RPMI8226 (cell line): ENCODE results near the gene EPHA10.
A peak's percentile ranks its signal among the peaks of the same experiment; 100 is the strongest.
"Not testable (repeated sequence)": the region's sequence is repeated elsewhere in the genome, so short reads cannot be mapped to it uniquely, and the experiment has no call there.

ENCODE experiments used
- DNase-seq: peaks from one replicate; pipeline ENCODE4 v3.0.0-alpha.2; 2015

The EPHA10 gene

GRCh38 chr1:37764888-37765441 is at the start of gene EPHA10:
Gene EPHA10 (minus strand): TSS chr1:37765120. CDS start chr1:37765066, 54 bp downstream.
- DNase-seq: no peak

- DNase-seq: no peak
Measured at GRCh38 chr1:37814252-37814651, 49.3 kb upstream of the EPHA10 start.

- no peak for DNase-seq
Measured at GRCh38 chr1:37813529-37814145, 48.7 kb upstream of the EPHA10 start.

- peak; percentile 88 for DNase-seq
Measured at GRCh38 chr1:37811027-37811655, 46.2 kb upstream of the EPHA10 start.

- no peak for DNase-seq
Measured at GRCh38 chr1:37809942-37810341, 45.0 kb upstream of the EPHA10 start.

- peak; percentile 84 for DNase-seq
Measured at GRCh38 chr1:37808369-37809319, 43.7 kb upstream of the EPHA10 start.

- peak; percentile 98 for DNase-seq
Measured at GRCh38 chr1:37807555-37808368, 42.8 kb upstream of the EPHA10 start, which contains the start of the genes C1orf122 and YRDC. Gene C1orf122 (plus strand): TSS chr1:37807790. CDS start chr1:37808405, 615 bp downstream. Gene YRDC (minus strand): TSS chr1:37808208. CDS start chr1:37808180, 28 bp downstream.

- DNase-seq: no peak
Measured at GRCh38 chr1:37807220-37807554, 42.3 kb upstream of the EPHA10 start.

GRCh38 chr1:37802439-37802838 is 37.5 kb upstream of the EPHA10 start:
- DNase-seq: no peak

GRCh38 chr1:37797750-37798345 is 32.9 kb upstream of the EPHA10 start:
- DNase-seq: no peak

- DNase-seq: peak; percentile 90
Measured at GRCh38 chr1:37795340-37796125, 30.6 kb upstream of the EPHA10 start.

GRCh38 chr1:37794372-37795339 is 29.7 kb upstream of the EPHA10 start:
- DNase-seq: peak; percentile 14

GRCh38 chr1:37793773-37794371 is 29.0 kb upstream of the EPHA10 start, which contains the start of gene MANEAL:
Gene MANEAL (plus strand): TSS chr1:37793847. CDS start chr1:37794183, 336 bp downstream.
- peak; percentile 80 for DNase-seq

GRCh38 chr1:37792943-37793686 is 28.2 kb upstream of the EPHA10 start:
- DNase-seq: no peak

GRCh38 chr1:37782491-37782890 is 17.6 kb upstream of the EPHA10 start:
- no peak for DNase-seq

- DNase-seq: no peak
Measured at GRCh38 chr1:37778654-37779053, 13.7 kb upstream of the EPHA10 start.

- DNase-seq: no peak
Measured at GRCh38 chr1:37776946-37777516, 12.1 kb upstream of the EPHA10 start.

GRCh38 chr1:37771440-37771839 is 6.5 kb upstream of the EPHA10 start:
- not testable (repeated sequence) for DNase-seq
